ENCODE measurements around the gene FBLN5.

DNA sequence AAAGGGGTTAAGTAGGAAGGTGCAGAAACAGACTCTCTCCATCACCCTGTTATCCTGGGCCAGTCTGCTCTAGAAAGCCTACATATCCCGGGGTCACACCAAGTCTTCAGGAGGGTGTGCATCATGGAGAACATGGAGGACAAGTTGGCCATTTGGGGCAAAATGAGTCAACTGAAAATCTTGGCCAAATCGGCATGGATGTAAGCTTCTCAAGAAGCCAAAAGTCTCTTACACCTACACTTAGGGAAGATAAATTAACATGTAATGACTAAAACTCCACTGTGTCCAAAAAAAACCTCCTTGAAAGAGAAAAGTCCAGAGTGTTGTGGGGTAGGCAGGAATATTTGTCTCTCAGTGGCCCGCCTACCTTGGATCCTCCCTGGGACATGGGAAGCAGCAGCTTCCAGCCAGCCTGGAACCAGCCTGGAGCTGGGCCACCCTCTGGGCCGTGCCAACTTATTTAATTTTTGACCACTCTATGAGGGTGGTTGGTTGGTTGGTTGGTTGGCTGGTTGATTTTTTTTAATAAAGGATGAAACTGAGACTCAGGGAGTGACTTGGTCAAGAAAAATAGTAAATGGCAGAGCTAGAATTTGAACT lies 62.3 kb downstream of the FBLN5 start:
- TF ChIP-seq FOXA1 (IDR thresholded peaks at IDR 0.05) (no peak), EGR1 (IDR thresholded peaks at IDR 0.05; ENCODE audit: low read depth in 2 of 2) (no peak), YY1 (IDR thresholded peaks at IDR 0.05) (no peak)
- TF ChIP-seq, protein P1, sequence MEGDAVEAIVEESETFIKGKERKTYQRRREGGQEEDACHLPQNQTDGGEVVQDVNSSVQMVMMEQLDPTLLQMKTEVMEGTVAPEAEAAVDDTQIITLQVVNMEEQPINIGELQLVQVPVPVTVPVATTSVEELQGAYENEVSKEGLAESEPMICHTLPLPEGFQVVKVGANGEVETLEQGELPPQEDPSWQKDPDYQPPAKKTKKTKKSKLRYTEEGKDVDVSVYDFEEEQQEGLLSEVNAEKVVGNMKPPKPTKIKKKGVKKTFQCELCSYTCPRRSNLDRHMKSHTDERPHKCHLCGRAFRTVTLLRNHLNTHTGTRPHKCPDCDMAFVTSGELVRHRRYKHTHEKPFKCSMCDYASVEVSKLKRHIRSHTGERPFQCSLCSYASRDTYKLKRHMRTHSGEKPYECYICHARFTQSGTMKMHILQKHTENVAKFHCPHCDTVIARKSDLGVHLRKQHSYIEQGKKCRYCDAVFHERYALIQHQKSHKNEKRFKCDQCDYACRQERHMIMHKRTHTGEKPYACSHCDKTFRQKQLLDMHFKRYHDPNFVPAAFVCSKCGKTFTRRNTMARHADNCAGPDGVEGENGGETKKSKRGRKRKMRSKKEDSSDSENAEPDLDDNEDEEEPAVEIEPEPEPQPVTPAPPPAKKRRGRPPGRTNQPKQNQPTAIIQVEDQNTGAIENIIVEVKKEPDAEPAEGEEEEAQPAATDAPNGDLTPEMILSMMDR (IDR thresholded peaks at IDR 0.05; ENCODE audit: low read depth, low read length, missing input control) = no peak
- TF ChIP-seq, protein P2, sequence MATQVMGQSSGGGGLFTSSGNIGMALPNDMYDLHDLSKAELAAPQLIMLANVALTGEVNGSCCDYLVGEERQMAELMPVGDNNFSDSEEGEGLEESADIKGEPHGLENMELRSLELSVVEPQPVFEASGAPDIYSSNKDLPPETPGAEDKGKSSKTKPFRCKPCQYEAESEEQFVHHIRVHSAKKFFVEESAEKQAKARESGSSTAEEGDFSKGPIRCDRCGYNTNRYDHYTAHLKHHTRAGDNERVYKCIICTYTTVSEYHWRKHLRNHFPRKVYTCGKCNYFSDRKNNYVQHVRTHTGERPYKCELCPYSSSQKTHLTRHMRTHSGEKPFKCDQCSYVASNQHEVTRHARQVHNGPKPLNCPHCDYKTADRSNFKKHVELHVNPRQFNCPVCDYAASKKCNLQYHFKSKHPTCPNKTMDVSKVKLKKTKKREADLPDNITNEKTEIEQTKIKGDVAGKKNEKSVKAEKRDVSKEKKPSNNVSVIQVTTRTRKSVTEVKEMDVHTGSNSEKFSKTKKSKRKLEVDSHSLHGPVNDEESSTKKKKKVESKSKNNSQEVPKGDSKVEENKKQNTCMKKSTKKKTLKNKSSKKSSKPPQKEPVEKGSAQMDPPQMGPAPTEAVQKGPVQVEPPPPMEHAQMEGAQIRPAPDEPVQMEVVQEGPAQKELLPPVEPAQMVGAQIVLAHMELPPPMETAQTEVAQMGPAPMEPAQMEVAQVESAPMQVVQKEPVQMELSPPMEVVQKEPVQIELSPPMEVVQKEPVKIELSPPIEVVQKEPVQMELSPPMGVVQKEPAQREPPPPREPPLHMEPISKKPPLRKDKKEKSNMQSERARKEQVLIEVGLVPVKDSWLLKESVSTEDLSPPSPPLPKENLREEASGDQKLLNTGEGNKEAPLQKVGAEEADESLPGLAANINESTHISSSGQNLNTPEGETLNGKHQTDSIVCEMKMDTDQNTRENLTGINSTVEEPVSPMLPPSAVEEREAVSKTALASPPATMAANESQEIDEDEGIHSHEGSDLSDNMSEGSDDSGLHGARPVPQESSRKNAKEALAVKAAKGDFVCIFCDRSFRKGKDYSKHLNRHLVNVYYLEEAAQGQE (IDR thresholded peaks at IDR 0.05) = no peak

Measured in liver (tissue), 3 donors.